Uterus (tissue), 4 donors: ENCODE measurements around the gene WDR59. TPM values are rescaled to one million over a fixed set of nuclear protein-coding genes. Genes with fewer than 3 reads are reported as not detected.

Experiments
- DNase-seq, 2 donors: peaks; one replicate each; pipeline ENCODE4 v3.0.0-alpha.2; 2019 to 2020
- H3K27ac ChIP-seq, 2 donors: fragments of 200-600 bp; sonication (generic); 1 replicate in 1 of 2; 2 replicates in 1 of 2; pipeline ENCODE4 v1.5.1; 2016 to 2018
- H3K27me3 ChIP-seq, 2 donors: fragments of 200-600 bp; sonication (generic); one replicate each; pipeline ENCODE4 v1.5.1; 2018 to 2019; ENCODE audit warnings: control low read depth in 1 of 2
- H3K36me3 ChIP-seq, 2 donors: fragments of 200-600 bp; sonication (generic); one replicate each; pipeline ENCODE4 v1.5.1; 2019; ENCODE audit warnings: control low read depth in 1 of 2
- H3K4me1 ChIP-seq, 2 donors: fragments of 200-600 bp; sonication (generic); one replicate each; pipeline ENCODE4 v1.5.1; 2018 to 2019; ENCODE audit warnings: control low read depth in 1 of 2
- H3K4me3 ChIP-seq, 2 donors: fragments of 200-600 bp; sonication (generic); 1 replicate in 1 of 2; 2 replicates in 1 of 2; pipeline ENCODE4 v1.5.1; 2018 to 2019; ENCODE audit warnings: mild to moderate bottlenecking in 1 of 2
- H3K9me3 ChIP-seq, 2 donors: fragments of 200-600 bp; sonication (generic); one replicate each; pipeline ENCODE4 v1.5.1; 2019; ENCODE audit warnings: control low read depth in 1 of 2
- POLR2A ChIP-seq, 2 donors: fragments of 450-650 bp; IDR thresholded peaks; one replicate each; pipeline ENCODE4 v1.6.1; 2016; ENCODE audit warnings: antibody characterized with exemption in 2 of 2, mild to moderate bottlenecking in 1 of 2, moderate library complexity in 1 of 2
- intact Hi-C: fragments of 100-400 bp; cut with DNase I; formaldehyde crosslinking; loops from one replicate; pipeline ENCODE4 v1.15.1; 2023; ENCODE audit warnings: low total_unique reads
- total RNA-seq, 4 donors: library from RNA; depleted of rRNA in 3 of 4; stranded (reverse); fragments of >200 nt in 3 of 4; gene quantifications; one replicate each; pipeline versions ENCODE4 v1.1.0 to v1.2.4, GENCODE V29; 2014 to 2023
- TF ChIP-seq, protein P1 (sequence below), 4 experiments: fragments of 200-600 bp in 2 of 4; fragments of 450-650 bp in 2 of 4; sonication (generic) in 2 of 4; IDR thresholded peaks; one replicate each; pipeline ENCODE4 v1.5.1; 2016 to 2019; ENCODE audit warnings: antibody characterized with exemption in 4 of 4, mild to moderate bottlenecking in 2 of 4, moderate library complexity in 1 of 4
- donor health status: DM: yes; HTN: yes; CAD: no.

Gene WDR59
- total RNA-seq, 4 donors from 2014 or later = 37.1 to 103 (median 65.0) TPM

- TF ChIP-seq, protein P1, sequence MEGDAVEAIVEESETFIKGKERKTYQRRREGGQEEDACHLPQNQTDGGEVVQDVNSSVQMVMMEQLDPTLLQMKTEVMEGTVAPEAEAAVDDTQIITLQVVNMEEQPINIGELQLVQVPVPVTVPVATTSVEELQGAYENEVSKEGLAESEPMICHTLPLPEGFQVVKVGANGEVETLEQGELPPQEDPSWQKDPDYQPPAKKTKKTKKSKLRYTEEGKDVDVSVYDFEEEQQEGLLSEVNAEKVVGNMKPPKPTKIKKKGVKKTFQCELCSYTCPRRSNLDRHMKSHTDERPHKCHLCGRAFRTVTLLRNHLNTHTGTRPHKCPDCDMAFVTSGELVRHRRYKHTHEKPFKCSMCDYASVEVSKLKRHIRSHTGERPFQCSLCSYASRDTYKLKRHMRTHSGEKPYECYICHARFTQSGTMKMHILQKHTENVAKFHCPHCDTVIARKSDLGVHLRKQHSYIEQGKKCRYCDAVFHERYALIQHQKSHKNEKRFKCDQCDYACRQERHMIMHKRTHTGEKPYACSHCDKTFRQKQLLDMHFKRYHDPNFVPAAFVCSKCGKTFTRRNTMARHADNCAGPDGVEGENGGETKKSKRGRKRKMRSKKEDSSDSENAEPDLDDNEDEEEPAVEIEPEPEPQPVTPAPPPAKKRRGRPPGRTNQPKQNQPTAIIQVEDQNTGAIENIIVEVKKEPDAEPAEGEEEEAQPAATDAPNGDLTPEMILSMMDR (IDR thresholded peaks at IDR 0.05) = no peak
- no peak for TF ChIP-seq POLR2A (IDR thresholded peaks at IDR 0.05)
- no peak for DNase-seq
- H3K4me3 ChIP-seq = no peak overlapping the region
- H3K27me3 ChIP-seq = no peaks in the 10 kb centered on the region
- no peak overlapping the region for H3K27ac ChIP-seq
- H3K9me3 ChIP-seq = no peaks in the 10 kb centered on the region
- H3K36me3 ChIP-seq = no peaks in the 10 kb centered on the region
- no peaks in the 10 kb centered on the region for H3K4me1 ChIP-seq
- intact Hi-C loops = no loop called here
Observed at GRCh38 chr16:74949309-74949708, 35.6 kb downstream of the WDR59 start.

GRCh38 chr16:74944466-74944865 is 40.5 kb downstream of the WDR59 start:
- H3K36me3 ChIP-seq = no peaks in the 10 kb centered on the region
- no peaks in the 10 kb centered on the region for H3K9me3 ChIP-seq
- DNase-seq = no peak
- H3K27me3 ChIP-seq = no peaks in the 10 kb centered on the region
- no peak overlapping the region for H3K27ac ChIP-seq
- TF ChIP-seq POLR2A (IDR thresholded peaks at IDR 0.05) = no peak
- TF ChIP-seq, protein P1 (IDR thresholded peaks at IDR 0.05) = no peak
- intact Hi-C loops = no loop called here
- H3K4me3 ChIP-seq = no peak overlapping the region
- no peaks in the 10 kb centered on the region for H3K4me1 ChIP-seq

GRCh38 chr16:74942977-74943918 is 41.7 kb downstream of the WDR59 start:
- Histone ChIP-seq H3K4me3 (no peak overlapping the region), H3K36me3 (no peaks in the 10 kb centered on the region), H3K27me3 (no peaks in the 10 kb centered on the region), H3K4me1 (no peaks in the 10 kb centered on the region), H3K27ac (no peak overlapping the region), H3K9me3 (no peaks in the 10 kb centered on the region)
- intact Hi-C loops = no loop called here
- no peak for TF ChIP-seq POLR2A (IDR thresholded peaks at IDR 0.05)
- TF ChIP-seq, protein P1 (IDR thresholded peaks at IDR 0.05) = no peak
- DNase-seq = no peak

DNA sequence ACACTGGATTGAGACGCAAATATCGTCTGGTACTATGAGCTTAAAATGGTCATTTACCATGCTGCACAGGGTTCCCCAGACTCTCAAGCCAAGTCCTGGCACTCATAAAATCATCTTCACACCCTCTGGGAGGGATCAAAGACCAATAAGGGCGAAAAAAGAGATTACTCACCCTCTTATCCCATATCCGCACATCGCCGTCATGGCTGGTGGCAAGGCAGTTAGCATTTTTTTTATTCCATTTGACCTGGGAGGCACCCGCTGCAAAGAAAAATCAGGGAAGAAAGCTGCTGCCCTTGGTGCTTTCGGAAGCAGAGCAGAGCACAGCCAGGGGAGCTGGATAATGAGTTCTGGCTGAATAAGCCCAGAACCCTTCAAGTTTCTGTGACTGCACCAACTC is 42.4 kb downstream of the WDR59 start:
- DNase-seq = no peak
- Histone ChIP-seq H3K4me1 (no peaks in the 10 kb centered on the region), H3K27ac (no peak overlapping the region), H3K4me3 (no peak overlapping the region), H3K9me3 (no peaks in the 10 kb centered on the region), H3K27me3 (no peaks in the 10 kb centered on the region), H3K36me3 (no peaks in the 10 kb centered on the region)
- TF ChIP-seq POLR2A (IDR thresholded peaks at IDR 0.05) = no peak
- TF ChIP-seq, protein P1 (IDR thresholded peaks at IDR 0.05) = no peak
- intact Hi-C loops = no loop called here

DNA sequence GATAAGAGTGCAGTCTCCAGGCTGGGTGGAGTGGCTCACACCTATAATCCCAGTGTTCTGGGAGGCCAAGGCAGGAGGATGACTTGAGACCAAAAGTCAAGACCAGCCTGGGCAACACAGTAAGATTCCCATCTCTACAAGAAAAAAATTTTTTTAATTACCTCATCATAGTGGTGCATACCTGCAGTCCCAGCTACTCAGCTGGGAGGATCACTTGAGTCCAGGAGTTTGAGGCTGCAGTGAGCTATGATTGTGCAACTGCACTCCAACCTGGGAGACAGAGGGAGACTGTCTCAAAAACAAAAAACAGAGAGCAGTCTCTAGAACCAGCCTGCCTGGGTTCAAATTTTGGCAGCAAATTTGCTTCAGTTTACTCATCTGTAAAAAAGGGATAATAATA is 45.2 kb downstream of the WDR59 start:
- Histone ChIP-seq H3K27me3 (no peaks in the 10 kb centered on the region), H3K9me3 (no peaks in the 10 kb centered on the region), H3K4me1 (no peaks in the 10 kb centered on the region), H3K27ac (no peak overlapping the region), H3K4me3 (no peak overlapping the region), H3K36me3 (no peaks in the 10 kb centered on the region)
- no peak for DNase-seq
- intact Hi-C loops = no loop called here
- TF ChIP-seq, protein P1 (IDR thresholded peaks at IDR 0.05) = no peak
- no peak for TF ChIP-seq POLR2A (IDR thresholded peaks at IDR 0.05)
